Measurements from ENCODE around the gene PAH. TPM values are rescaled to one million over a fixed set of nuclear protein-coding genes. Genes with fewer than 3 reads are reported as not detected.

The PAH gene
- polyA plus RNA-seq, 2 of the 4 experiments (the other 2 are of a cell fraction): not detected

- peak; percentile 46 to 47 for DNase-seq (ENCODE audit: low read depth in 1 of 2, low spot score in 1 of 2)
- ChIA-PET POLR2A (no interaction called here), CTCF (interaction anchor here (0.6 to 4.9 kb wide), 29 partner anchors 10 to 1119 kb away, joined by 3 to 56 read pairs (median 3); partner anchors contain the start of gene PAH)
- Histone ChIP-seq H3K27ac (no peak overlapping the region), H3K4me2 (no peak overlapping the region), H3K4me3 (no peak overlapping the region), H3K4me1 (no peaks in the 10 kb centered on the region), H3K9me3 (no peaks in the 10 kb centered on the region)
- WGBS (ENCODE audit: missing lambda C conversion rate): 1% methylated on average over 9 of the region's 11 CpGs
- peak in 1 of 2 experiments; percentile 62; a peak in 3 of 6 replicates for ATAC-seq
- TF ChIP-seq EP300 (IDR thresholded peaks at IDR 0.05) (no peak), SMC3 (IDR thresholded peaks at IDR 0.05) (peak; percentile 81), CTCF (IDR thresholded peaks at IDR 0.05) (peak; percentile 76), RAD21 (conservative IDR thresholded peaks at IDR 0.05 in 1 of 2, IDR thresholded peaks at IDR 0.05 in 1 of 2) (peak; percentile 73 to 83)
- FAIRE-seq: no peak
These were observed 31.9 kb upstream of the PAH start for GRCh38 chr12:102948941-102949352.

- CTCF ChIA-PET: interaction anchor here (1.2 kb wide), 1 partner anchor 602 kb away, joined by 4 read pairs; no protein-coding TSS in a partner anchor
These were observed 29.0 kb upstream of the PAH start for GRCh38 chr12:102946042-102946441.

GRCh38 chr12:102939670-102940222, 22.7 kb upstream of the PAH start:
- Histone ChIP-seq H3K9me3 (no peaks in the 10 kb centered on the region), H3K27ac (no peak overlapping the region), H3K4me2 (no peak overlapping the region), H3K4me3 (no peak overlapping the region), H3K4me1 (no peaks in the 10 kb centered on the region)
- ATAC-seq: peak in 1 of 2 experiments; percentile 34; a peak in 2 of 6 replicates
- no peak for FAIRE-seq
- no peak for DNase-seq (ENCODE audit: low read depth in 1 of 2, low spot score in 1 of 2)
- CTCF ChIA-PET: interaction anchor here (1.0 to 3.1 kb wide), 7 partner anchors 8 to 608 kb away, joined by 3 to 20 read pairs (median 4); no protein-coding TSS in a partner anchor
- no peak for TF ChIP-seq SMC3 (IDR thresholded peaks at IDR 0.05)
- TF ChIP-seq RAD21 (conservative IDR thresholded peaks at IDR 0.05 in 1 of 2, IDR thresholded peaks at IDR 0.05 in 1 of 2): peak in 1 of 2 experiments; percentile 40; a peak in 2 of 5 replicates
- POLR2A ChIA-PET: no interaction called here
- 0% methylated on average over 2 of the region's 2 CpGs for WGBS (ENCODE audit: missing lambda C conversion rate)

More at GRCh38 chr12:102946042-102946441, 29.0 kb upstream of the PAH start:
- 18% methylated on average over 2 of the region's 2 CpGs for WGBS (ENCODE audit: missing lambda C conversion rate)
- Histone ChIP-seq H3K4me3 (no peak overlapping the region), H3K9me3 (no peaks in the 10 kb centered on the region), H3K4me2 (no peak overlapping the region), H3K4me1 (no peaks in the 10 kb centered on the region), H3K27ac (no peak overlapping the region)
- POLR2A ChIA-PET: no interaction called here
- DNase-seq (ENCODE audit: low read depth in 1 of 2, low spot score in 1 of 2) (no peak), FAIRE-seq (no peak), ATAC-seq (no peak)
- TF ChIP-seq JUNB (IDR thresholded peaks at IDR 0.05) (no peak), NPAS2 (CRISPR knock-in tag; IDR thresholded peaks at IDR 0.05; ENCODE audit: borderline replicate concordance) (no peak)

- Histone ChIP-seq H3K9me3 (no peaks in the 10 kb centered on the region), H3K4me2 (no peak overlapping the region), H3K4me1 (no peaks in the 10 kb centered on the region), H3K4me3 (no peak overlapping the region), H3K27ac (no peak overlapping the region)
- no peak for ATAC-seq
- POLR2A ChIA-PET: no interaction called here
- CTCF ChIA-PET: interaction anchor here (1.3 to 3.1 kb wide), 4 partner anchors 9 to 609 kb away, joined by 3 to 20 read pairs (median 6); no protein-coding TSS in a partner anchor
- no peak for TF ChIP-seq HMGXB4 (CRISPR knock-in tag; IDR thresholded peaks at IDR 0.05; ENCODE audit: borderline replicate concordance)
- TF ChIP-seq CBX2 (IDR thresholded peaks at IDR 0.05; ENCODE audit: borderline replicate concordance, low read depth): no peak
- no peak for TF ChIP-seq KDM1A (IDR thresholded peaks at IDR 0.05; ENCODE audit: low read depth)
- TF ChIP-seq E2F6 (IDR thresholded peaks at IDR 0.05; ENCODE audit: borderline replicate concordance, low read depth): no peak
- no peak for TF ChIP-seq TFCP2L1 (CRISPR knock-in tag; IDR thresholded peaks at IDR 0.05)
- TF ChIP-seq MYC (IDR thresholded peaks at IDR 0.05; ENCODE audit: borderline replicate concordance, low read length): no peak
- TF ChIP-seq EP300 (IDR thresholded peaks at IDR 0.05): no peak
- WGBS (ENCODE audit: missing lambda C conversion rate): 15% methylated on average over 2 of the region's 2 CpGs
- FAIRE-seq: no peak
- DNase-seq (ENCODE audit: low read depth in 1 of 2, low spot score in 1 of 2): no peak
These were observed 22.0 kb upstream of the PAH start for GRCh38 chr12:102939059-102939458.
